ENCODE measurements around the gene NCOA4.

DNA sequence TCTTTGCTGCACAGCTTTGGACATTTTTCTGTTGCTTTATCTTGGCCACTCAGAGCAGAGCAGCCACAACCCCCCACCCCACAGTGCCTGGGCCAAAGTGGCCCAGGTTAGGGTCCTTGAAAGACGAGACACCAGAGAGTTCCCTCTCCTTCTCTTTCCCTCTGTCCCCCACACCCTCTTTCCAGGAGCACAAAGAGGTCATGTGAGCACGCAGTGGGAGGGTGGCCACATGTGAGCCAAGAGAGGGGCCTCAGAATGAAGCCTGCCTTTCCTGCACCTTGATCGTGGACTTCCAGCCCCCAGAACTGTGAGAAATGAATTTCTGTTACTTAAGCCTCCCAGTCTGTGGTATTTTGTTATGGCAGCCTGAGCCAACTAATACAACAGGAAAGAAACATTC lies 30.3 kb upstream of the NCOA4 start:
- TF ChIP-seq POLR2A (IDR thresholded peaks at IDR 0.05) = no peak
- TF ChIP-seq, protein P1, sequence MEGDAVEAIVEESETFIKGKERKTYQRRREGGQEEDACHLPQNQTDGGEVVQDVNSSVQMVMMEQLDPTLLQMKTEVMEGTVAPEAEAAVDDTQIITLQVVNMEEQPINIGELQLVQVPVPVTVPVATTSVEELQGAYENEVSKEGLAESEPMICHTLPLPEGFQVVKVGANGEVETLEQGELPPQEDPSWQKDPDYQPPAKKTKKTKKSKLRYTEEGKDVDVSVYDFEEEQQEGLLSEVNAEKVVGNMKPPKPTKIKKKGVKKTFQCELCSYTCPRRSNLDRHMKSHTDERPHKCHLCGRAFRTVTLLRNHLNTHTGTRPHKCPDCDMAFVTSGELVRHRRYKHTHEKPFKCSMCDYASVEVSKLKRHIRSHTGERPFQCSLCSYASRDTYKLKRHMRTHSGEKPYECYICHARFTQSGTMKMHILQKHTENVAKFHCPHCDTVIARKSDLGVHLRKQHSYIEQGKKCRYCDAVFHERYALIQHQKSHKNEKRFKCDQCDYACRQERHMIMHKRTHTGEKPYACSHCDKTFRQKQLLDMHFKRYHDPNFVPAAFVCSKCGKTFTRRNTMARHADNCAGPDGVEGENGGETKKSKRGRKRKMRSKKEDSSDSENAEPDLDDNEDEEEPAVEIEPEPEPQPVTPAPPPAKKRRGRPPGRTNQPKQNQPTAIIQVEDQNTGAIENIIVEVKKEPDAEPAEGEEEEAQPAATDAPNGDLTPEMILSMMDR (IDR thresholded peaks at IDR 0.05) = no peak

Data from right lobe of liver (tissue), 4 donors.